CD8-positive, alpha-beta memory T cell (primary cell): ENCODE measurements around the gene AKAP1. TPM values are rescaled to one million over a fixed set of nuclear protein-coding genes. Genes with fewer than 3 reads are reported as not detected.
A peak's percentile ranks its signal among the peaks of the same experiment; 100 is the strongest.
"Not testable (repeated sequence)": the region's sequence is repeated elsewhere in the genome, so short reads cannot be mapped to it uniquely, and the experiment has no call there.

Experiments used
- CTCF ChIA-PET: fragments of 350-600 bp; sonication (Branson Sonifier 250); formaldehyde crosslinking; loops from one replicate; lab custom pipeline; 2021; ENCODE audit warnings: antibody characterized with exemption; lab: Charles Lee
- POLR2A ChIA-PET: fragments of 350-600 bp; sonication (Branson Sonifier 250); formaldehyde crosslinking; loops from one replicate; lab custom pipeline; 2021; ENCODE audit warnings: antibody characterized with exemption; lab: Charles Lee
- DNase-seq, 5 donors: peaks; one replicate each; pipeline versions ENCODE4 v3.0.0 to v3.0.0-alpha.2; 2020 to 2022; ENCODE audit warnings: mixed read lengths in 1 of 5
- H3K27ac ChIP-seq: one replicate; pipeline ENCODE4 v1.7.0; 2013; ENCODE audit warnings: low read depth, mild to moderate bottlenecking, low read length, moderate library complexity
- H3K27me3 ChIP-seq: 2 replicates; pipeline ENCODE4 v1.7.0; 2013; ENCODE audit warnings: low read length, mild to moderate bottlenecking; ENCODE audit not compliant: insufficient read depth, poor library complexity, severe bottlenecking
- H3K36me3 ChIP-seq: 2 replicates; pipeline ENCODE4 v1.7.0; 2013; ENCODE audit warnings: mild to moderate bottlenecking, low read length, moderate library complexity; ENCODE audit not compliant: insufficient read depth
- H3K4me1 ChIP-seq: 2 replicates; pipeline ENCODE4 v1.7.0; 2013; ENCODE audit warnings: mild to moderate bottlenecking, low read length, moderate library complexity; ENCODE audit not compliant: insufficient read depth
- H3K4me3 ChIP-seq: 2 replicates; pipeline ENCODE4 v1.7.0; 2013; ENCODE audit warnings: mild to moderate bottlenecking, low read length
- H3K9me3 ChIP-seq: 2 replicates; pipeline ENCODE4 v1.7.0; 2013; ENCODE audit warnings: mild to moderate bottlenecking, low read length
- H3K27ac Mint-ChIP-seq, 8 donors: one replicate each; pipeline ENCODE4 v1.8.0; 2020 to 2021; ENCODE audit warnings: mixed read lengths in 8 of 8, mild to moderate bottlenecking in 6 of 8, inconsistent platforms in 3 of 8, moderate library complexity in 3 of 8
- H3K27me3 Mint-ChIP-seq, 2 donors: one replicate each; pipeline ENCODE4 v1.8.0; 2020 to 2021; ENCODE audit warnings: mixed read lengths in 2 of 2, mild to moderate bottlenecking in 1 of 2, moderate library complexity in 1 of 2
- H3K36me3 Mint-ChIP-seq, 3 donors: one replicate each; pipeline ENCODE4 v1.8.0; 2020 to 2021; ENCODE audit warnings: mixed read lengths in 3 of 3, inconsistent platforms in 1 of 3, mild to moderate bottlenecking in 1 of 3
- H3K4me1 Mint-ChIP-seq, 3 donors: one replicate each; pipeline ENCODE4 v1.8.0; 2020 to 2021; ENCODE audit warnings: mixed read lengths in 3 of 3, inconsistent platforms in 1 of 3, mild to moderate bottlenecking in 1 of 3
- H3K4me3 Mint-ChIP-seq, 7 donors: one replicate each; pipeline ENCODE4 v1.8.0; 2020 to 2021; ENCODE audit warnings: mixed read lengths in 7 of 7, mild to moderate bottlenecking in 6 of 7, moderate library complexity in 4 of 7, inconsistent platforms in 2 of 7
- H3K9me3 Mint-ChIP-seq, 5 donors: one replicate each; pipeline ENCODE4 v1.8.0; 2020 to 2022; ENCODE audit warnings: mixed read lengths in 5 of 5, mild to moderate bottlenecking in 3 of 5, moderate library complexity in 2 of 5, inconsistent platforms in 1 of 5
- polyA plus RNA-seq: library from polyadenylated mRNA; unstranded; fragments of 300-500 nt; fragmentation: Illumina TruSeq; gene quantifications from one replicate; pipeline ENCODE4 v1.2.3, GENCODE V29; 2021
- total RNA-seq, 2 experiments: library from RNA; stranded (reverse); gene quantifications; one replicate each; pipeline ENCODE4 v1.2.3, GENCODE V29; 2021

AKAP1 gene
- total and polyA plus RNA-seq, 3 experiments from 2014 or later = 22.2 to 49.7 (median 48.2) TPM

GRCh38 chr17:57102122-57102521, 17.1 kb downstream of the AKAP1 start:
- Mint-ChIP-seq H3K4me1 (peaks cover 8 to 32% (median 23%) of the 10 kb centered on the region in 3 donors), H3K9me3 (no peaks in the 10 kb centered on the region), H3K36me3 (peaks cover 0 to 22% (median 2%) of the 10 kb centered on the region in 3 donors), H3K27me3 (no peaks in the 10 kb centered on the region), H3K4me3 (no peak overlapping the region), H3K27ac (no peak overlapping the region)
- no peak for DNase-seq
- POLR2A ChIA-PET = no interaction called here
- no peak overlapping the region for H3K4me3 ChIP-seq
- H3K27me3 ChIP-seq = no peaks in the 10 kb centered on the region
- H3K9me3 ChIP-seq = no peaks in the 10 kb centered on the region
- H3K27ac ChIP-seq = no peak overlapping the region
- CTCF ChIA-PET = no interaction called here
- H3K4me1 ChIP-seq = peaks cover 4% of the 10 kb centered on the region
- no peaks in the 10 kb centered on the region for H3K36me3 ChIP-seq

GRCh38 chr17:57102660-57103059, 17.6 kb downstream of the AKAP1 start:
- H3K4me3 ChIP-seq, H3K27me3 ChIP-seq, H3K9me3 Mint-ChIP-seq, DNase-seq, H3K36me3 ChIP-seq, H3K4me3 Mint-ChIP-seq, H3K27ac ChIP-seq, H3K9me3 ChIP-seq, H3K27ac Mint-ChIP-seq, CTCF ChIA-PET, H3K27me3 Mint-ChIP-seq, H3K4me1 ChIP-seq, POLR2A ChIA-PET: not testable (repeated sequence)
- peaks cover 0 to 25% (median 2%) of the 10 kb centered on the region in 3 donors for H3K36me3 Mint-ChIP-seq
- peaks cover 9 to 31% (median 23%) of the 10 kb centered on the region in 3 donors for H3K4me1 Mint-ChIP-seq

- Mint-ChIP-seq H3K4me1 (peaks cover 9 to 20% (median 17%) of the 10 kb centered on the region in 3 donors), H3K4me3 (no peak overlapping the region), H3K36me3 (peaks cover 0 to 28% (median 2%) of the 10 kb centered on the region in 3 donors), H3K27ac (peak overlapping the region in 2 of 8 donors; percentile 40 to 78), H3K9me3 (no peaks in the 10 kb centered on the region), H3K27me3 (no peaks in the 10 kb centered on the region)
- Histone ChIP-seq H3K27ac (no peak overlapping the region), H3K4me1 (peaks cover 4% of the 10 kb centered on the region), H3K9me3 (no peaks in the 10 kb centered on the region), H3K4me3 (no peak overlapping the region), H3K36me3 (no peaks in the 10 kb centered on the region), H3K27me3 (no peaks in the 10 kb centered on the region)
- no peak for DNase-seq
- ChIA-PET POLR2A (no interaction called here), CTCF (no interaction called here)
Measured at GRCh38 chr17:57104461-57105175, 19.6 kb downstream of the AKAP1 start.

- H3K27ac Mint-ChIP-seq = peak overlapping the region in 1 of 8 donors; percentile 81
- no peak for DNase-seq
- Histone ChIP-seq H3K4me1 (peaks cover 4% of the 10 kb centered on the region), H3K36me3 (no peaks in the 10 kb centered on the region), H3K27ac (no peak overlapping the region), H3K9me3 (no peaks in the 10 kb centered on the region), H3K27me3 (no peaks in the 10 kb centered on the region), H3K4me3 (no peak overlapping the region)
- H3K4me1 Mint-ChIP-seq = peaks cover 9 to 19% (median 17%) of the 10 kb centered on the region in 3 donors
- H3K27me3 Mint-ChIP-seq = no peaks in the 10 kb centered on the region
- POLR2A ChIA-PET = no interaction called here
- no peaks in the 10 kb centered on the region for H3K9me3 Mint-ChIP-seq
- peaks cover 0 to 35% (median 2%) of the 10 kb centered on the region in 3 donors for H3K36me3 Mint-ChIP-seq
- CTCF ChIA-PET = interaction anchor here (1.1 kb wide), 1 partner anchor 9 kb away, joined by 4 read pairs; no protein-coding TSS in a partner anchor
- H3K4me3 Mint-ChIP-seq = no peak overlapping the region
Measured at GRCh38 chr17:57105591-57105990, 20.5 kb downstream of the AKAP1 start.

- no peaks in the 10 kb centered on the region for H3K9me3 Mint-ChIP-seq
- Histone ChIP-seq H3K4me3 (no peak overlapping the region), H3K27ac (no peak overlapping the region), H3K27me3 (no peaks in the 10 kb centered on the region), H3K4me1 (peaks cover 4% of the 10 kb centered on the region), H3K9me3 (no peaks in the 10 kb centered on the region), H3K36me3 (no peaks in the 10 kb centered on the region)
- peaks cover 9 to 19% (median 17%) of the 10 kb centered on the region in 3 donors for H3K4me1 Mint-ChIP-seq
- H3K27ac Mint-ChIP-seq = peak overlapping the region in 2 of 8 donors; percentile 52 to 81
- H3K4me3 Mint-ChIP-seq = no peak overlapping the region
- ChIA-PET POLR2A (interaction anchor here (0.8 kb wide), 1 partner anchor 21 kb away, joined by 3 read pairs; the partner anchor contains the start of gene AKAP1), CTCF (interaction anchor here (1.1 kb wide), 1 partner anchor 8 kb away, joined by 4 read pairs; no protein-coding TSS in a partner anchor)
- no peaks in the 10 kb centered on the region for H3K27me3 Mint-ChIP-seq
- H3K36me3 Mint-ChIP-seq = peaks cover 0 to 41% (median 3%) of the 10 kb centered on the region in 3 donors
- DNase-seq = no peak
Measured at GRCh38 chr17:57106107-57106835, 21.2 kb downstream of the AKAP1 start.

- H3K36me3 ChIP-seq = no peaks in the 10 kb centered on the region
Measured at GRCh38 chr17:57106836-57107497, 21.9 kb downstream of the AKAP1 start.

DNA sequence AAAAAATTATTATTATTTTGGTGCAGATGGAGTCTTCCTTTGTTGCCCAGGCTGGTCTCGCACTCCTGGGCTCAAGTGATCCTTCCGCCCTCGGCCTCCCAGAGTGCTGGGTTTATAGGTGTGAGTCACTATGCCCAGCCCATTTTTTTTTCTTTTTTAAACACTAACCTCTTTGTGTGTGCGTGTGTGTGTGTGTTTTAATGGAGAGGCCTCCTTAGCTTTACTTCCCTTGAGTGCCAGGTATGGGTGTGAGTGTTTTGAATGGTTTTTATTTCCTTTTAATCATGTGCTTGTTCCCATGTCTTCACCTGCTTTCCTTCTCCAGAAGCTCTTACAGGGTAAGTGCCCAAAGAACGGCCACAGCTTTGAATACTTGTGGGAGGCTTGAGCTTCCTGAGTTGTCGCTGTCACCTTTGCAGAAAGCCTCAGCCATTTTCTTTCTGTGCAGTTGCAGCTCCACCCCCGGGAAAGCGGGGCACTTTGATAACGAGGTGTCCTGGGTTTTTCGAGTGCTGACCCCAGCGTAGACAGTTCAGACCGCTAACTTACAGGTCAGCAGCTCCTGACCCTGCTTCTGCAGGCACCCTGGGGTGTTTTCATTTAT, 22.6 kb downstream of the AKAP1 start:
- POLR2A ChIA-PET = interaction anchor here (0.8 kb wide), 1 partner anchor 22 kb away, joined by 3 read pairs; the partner anchor contains the start of gene AKAP1

More at GRCh38 chr17:57106836-57107497, 21.9 kb downstream of the AKAP1 start:
- H3K4me3 Mint-ChIP-seq = no peak overlapping the region
- POLR2A ChIA-PET = interaction anchor here (0.8 kb wide), 1 partner anchor 22 kb away, joined by 3 read pairs; the partner anchor contains the start of gene AKAP1
- CTCF ChIA-PET = no interaction called here
- Histone ChIP-seq H3K4me1 (peaks cover 1% of the 10 kb centered on the region), H3K27ac (no peak overlapping the region), H3K4me3 (no peak overlapping the region), H3K27me3 (no peaks in the 10 kb centered on the region), H3K9me3 (no peaks in the 10 kb centered on the region)
- H3K9me3 Mint-ChIP-seq = no peaks in the 10 kb centered on the region
- H3K36me3 Mint-ChIP-seq = peaks cover 0 to 47% (median 3%) of the 10 kb centered on the region in 3 donors
- H3K27ac Mint-ChIP-seq = no peak overlapping the region
- DNase-seq = no peak
- H3K27me3 Mint-ChIP-seq = no peaks in the 10 kb centered on the region
- peaks cover 8 to 17% (median 12%) of the 10 kb centered on the region in 3 donors for H3K4me1 Mint-ChIP-seq

More for the DNA sequence above, 22.6 kb downstream of the AKAP1 start:
- Histone ChIP-seq H3K4me1 (no peaks in the 10 kb centered on the region), H3K36me3 (no peaks in the 10 kb centered on the region), H3K4me3 (no peak overlapping the region), H3K9me3 (no peaks in the 10 kb centered on the region), H3K27me3 (no peaks in the 10 kb centered on the region), H3K27ac (no peak overlapping the region)
- peaks cover 6 to 17% (median 9%) of the 10 kb centered on the region in 3 donors for H3K4me1 Mint-ChIP-seq
- no peak overlapping the region for H3K27ac Mint-ChIP-seq
- no peaks in the 10 kb centered on the region for H3K9me3 Mint-ChIP-seq
- DNase-seq = no peak
- peaks cover 0 to 54% (median 7%) of the 10 kb centered on the region in 3 donors for H3K36me3 Mint-ChIP-seq
- no peaks in the 10 kb centered on the region for H3K27me3 Mint-ChIP-seq
- CTCF ChIA-PET = interaction anchor here (0.6 kb wide), 1 partner anchor 21 kb away, joined by 3 read pairs; no protein-coding TSS in a partner anchor
- H3K4me3 Mint-ChIP-seq = no peak overlapping the region
